Measurements from ENCODE around the gene ADAMTS18.
"Not testable (repeated sequence)": the region's sequence is repeated elsewhere in the genome, so short reads cannot be mapped to it uniquely, and the experiment has no call there.

Gene ADAMTS18

DNA sequence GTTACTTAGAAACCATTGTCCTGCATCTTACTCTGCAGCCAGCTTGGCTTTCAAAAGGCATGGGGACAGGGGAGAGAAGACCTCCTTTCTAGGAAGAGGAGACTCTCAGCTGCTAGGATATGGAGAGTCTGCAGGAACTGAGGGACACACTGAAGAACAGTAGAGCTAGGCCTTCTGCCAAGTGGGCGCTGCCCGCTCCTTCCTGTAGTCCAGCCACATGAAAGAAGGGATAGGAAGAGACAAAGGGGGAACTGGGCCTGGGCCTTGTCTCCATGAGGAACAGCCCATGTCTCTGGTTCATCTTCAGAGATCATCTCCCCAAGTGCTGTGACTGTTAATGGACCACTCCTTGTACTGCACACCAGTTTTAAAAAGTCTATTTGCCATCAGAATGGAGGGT, 157.3 kb downstream of the ADAMTS18 start:
- ATAC-seq (no peak), DNase-seq (no peak)

- no peak for DNase-seq
- ATAC-seq: no peak
Observed at GRCh38 chr16:77277141-77277540, 157.7 kb downstream of the ADAMTS18 start.

DNA sequence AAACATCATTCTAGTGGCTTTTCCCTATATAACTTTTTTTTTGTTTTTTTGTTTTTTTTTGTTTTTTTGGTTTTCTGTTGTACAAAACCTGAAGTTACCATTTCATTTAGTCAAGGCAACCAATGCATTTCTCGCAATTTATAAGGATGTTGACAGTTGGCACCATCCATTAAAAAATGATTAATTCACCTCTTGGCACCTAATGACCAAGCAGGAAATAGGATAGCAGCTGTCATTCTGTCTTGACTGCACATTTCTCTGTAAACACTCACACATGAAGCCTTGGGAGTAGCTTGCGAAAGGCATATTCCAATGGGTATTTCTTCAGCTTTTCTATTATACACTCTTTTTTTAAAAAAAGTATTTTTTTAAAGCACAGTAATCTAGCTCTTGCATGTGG, 158.2 kb downstream of the ADAMTS18 start:
- ATAC-seq (no peak), DNase-seq (no peak)

DNA sequence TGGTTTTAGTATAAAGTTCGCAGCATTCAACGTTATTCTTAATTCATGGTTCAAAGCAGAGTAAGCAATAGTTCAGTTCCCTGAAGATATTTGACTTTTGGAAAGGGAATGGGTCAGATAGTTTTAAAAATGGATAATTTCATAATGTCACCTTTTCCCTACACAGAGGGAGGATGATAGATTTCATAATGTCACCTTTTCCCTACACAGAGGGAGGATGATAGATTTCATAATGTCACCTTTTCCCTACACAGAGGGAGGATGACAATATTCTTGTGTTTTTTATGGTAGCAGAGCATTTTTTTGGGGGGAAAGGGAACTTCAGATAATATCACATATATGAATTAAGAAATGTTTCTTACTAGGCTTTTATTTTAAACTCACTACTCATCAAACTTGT, 159.5 kb downstream of the ADAMTS18 start:
- not testable (repeated sequence) for DNase-seq, ATAC-seq

GRCh38 chr16:77273815-77274214, 161.0 kb downstream of the ADAMTS18 start:
- no peak for DNase-seq
- ATAC-seq: no peak

- ATAC-seq (no peak), DNase-seq (no peak)
Observed at GRCh38 chr16:77271532-77272426, 163.1 kb downstream of the ADAMTS18 start.

DNA sequence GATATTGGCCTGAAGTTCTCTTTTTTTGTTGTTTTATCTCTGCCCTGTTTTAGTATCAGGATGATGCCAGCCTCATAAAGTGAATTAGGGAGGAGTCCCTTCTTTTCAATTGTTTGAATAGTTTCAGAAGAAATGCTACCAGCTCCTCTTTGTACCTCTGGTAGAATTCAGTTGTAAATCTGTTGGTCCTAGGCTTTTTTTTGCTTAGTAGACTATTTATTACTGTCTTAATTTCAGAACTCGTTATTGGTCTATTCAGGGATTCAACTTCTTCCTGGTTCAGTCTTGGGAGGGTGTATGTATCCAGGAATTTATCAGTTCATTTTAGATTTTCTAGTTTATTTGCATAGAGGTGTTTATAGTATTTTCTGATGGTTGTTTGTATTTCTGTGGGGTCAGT, 168.6 kb downstream of the ADAMTS18 start:
- not testable (repeated sequence) for DNase-seq, ATAC-seq

DNA sequence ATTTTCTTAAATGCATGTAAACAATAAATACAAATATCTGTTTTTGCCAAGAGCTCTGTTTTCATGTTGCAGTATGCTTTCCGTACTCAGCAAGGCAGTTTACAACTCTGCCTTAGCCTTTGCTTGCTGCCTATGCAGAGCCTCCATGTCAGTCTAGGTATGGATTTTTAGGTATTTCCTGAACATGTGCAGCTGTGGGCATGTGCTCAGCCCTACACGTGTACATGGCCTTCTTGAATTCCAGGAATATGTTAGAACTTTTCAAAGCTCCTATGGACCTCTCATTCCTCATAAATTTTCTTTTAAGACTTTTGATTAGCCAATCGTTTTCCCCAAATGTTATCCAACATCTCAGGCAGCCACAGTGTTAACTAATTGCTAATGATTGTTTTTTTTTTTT, 171.9 kb downstream of the ADAMTS18 start:
- DNase-seq: no peak

GRCh38 chr16:77250400-77250799, 184.4 kb downstream of the ADAMTS18 start:
- ATAC-seq (no peak), DNase-seq (no peak)

More for the DNA sequence above, 171.9 kb downstream of the ADAMTS18 start:
- ATAC-seq: no peak

DNA sequence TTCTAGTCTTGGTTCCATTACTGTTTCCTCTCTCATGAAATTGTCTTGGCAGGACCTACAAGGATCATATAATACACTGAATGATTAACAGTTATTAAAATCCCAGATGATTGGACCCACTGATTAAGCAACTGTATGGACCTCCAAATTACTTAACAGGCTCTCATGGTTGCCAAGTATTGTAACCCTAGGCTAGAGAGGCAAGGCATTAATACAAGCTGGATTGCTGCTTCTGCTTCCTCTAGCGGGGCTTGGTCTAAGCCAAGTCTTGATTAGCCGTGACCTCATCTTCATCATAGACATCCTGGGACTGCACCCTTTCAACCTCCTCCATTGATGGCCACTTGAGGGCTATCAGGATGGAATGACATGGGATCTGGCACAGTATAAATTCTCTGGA, 188.7 kb downstream of the ADAMTS18 start:
- ATAC-seq (no peak), DNase-seq (no peak)

DNA sequence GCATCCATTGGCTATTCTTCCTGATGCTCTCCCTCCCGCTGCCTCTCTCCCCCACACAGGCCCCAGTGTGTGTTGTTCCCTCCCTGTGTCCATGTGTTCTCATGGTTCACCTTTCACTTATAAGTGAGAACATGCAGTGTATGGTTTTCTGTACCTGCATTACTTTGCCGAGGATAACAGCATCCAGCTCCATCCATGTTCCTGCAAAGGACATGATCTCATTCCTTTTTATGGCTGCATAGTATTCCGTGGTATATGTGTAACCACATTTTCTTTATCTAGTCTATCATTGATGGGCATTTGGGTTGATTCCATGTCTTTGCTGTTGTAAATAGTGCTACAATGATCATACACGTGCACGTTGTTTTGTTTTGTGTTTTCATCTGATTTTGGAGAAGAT, 192.4 kb downstream of the ADAMTS18 start:
- not testable (repeated sequence) for ATAC-seq, DNase-seq

DNA sequence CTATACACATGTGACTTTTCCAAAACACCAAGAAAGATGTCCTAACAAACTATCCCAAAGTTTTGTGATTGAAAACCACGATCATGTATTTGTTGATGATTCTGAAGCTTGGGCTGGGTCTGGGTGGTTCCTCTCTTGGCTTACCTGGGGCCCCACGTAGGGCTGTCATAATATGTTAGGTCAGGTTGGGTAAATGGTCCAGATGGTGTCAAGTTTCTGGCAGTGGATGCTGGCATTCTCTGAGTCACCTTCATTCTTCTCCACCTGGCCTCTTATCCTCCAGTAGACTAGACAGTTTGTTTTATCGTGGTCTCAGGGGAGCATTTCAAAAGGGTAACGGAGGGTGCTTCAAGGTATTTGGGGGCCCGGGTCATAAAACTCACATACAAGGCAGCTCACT, 196.2 kb downstream of the ADAMTS18 start:
- no peak for DNase-seq

DNA sequence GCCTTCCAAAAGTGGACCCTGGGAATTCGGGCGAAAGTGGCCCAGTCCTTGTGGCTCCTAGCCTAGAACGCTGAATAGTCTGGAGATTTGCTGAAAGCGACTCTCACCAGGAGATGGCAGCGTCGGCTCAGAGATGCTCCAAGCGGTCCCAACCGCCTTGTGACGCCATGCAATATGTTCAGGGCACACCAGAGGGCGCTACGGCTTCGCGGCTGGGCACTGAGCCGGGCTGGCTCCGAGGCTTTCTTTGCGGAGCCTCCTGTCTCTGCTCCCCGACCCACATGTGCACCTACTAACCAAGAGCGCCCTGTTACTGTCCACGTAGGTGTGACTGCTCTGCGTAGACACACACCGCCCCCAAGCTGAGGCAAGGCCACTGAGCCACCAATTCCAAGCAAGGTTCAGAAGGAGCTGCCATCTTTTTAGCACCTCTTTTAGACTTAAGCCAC, 198.7 kb downstream of the ADAMTS18 start:
- DNase-seq (peak; percentile 87), ATAC-seq (peak; percentile 96)

More for the DNA sequence above, 196.2 kb downstream of the ADAMTS18 start:
- ATAC-seq: no peak

DNA sequence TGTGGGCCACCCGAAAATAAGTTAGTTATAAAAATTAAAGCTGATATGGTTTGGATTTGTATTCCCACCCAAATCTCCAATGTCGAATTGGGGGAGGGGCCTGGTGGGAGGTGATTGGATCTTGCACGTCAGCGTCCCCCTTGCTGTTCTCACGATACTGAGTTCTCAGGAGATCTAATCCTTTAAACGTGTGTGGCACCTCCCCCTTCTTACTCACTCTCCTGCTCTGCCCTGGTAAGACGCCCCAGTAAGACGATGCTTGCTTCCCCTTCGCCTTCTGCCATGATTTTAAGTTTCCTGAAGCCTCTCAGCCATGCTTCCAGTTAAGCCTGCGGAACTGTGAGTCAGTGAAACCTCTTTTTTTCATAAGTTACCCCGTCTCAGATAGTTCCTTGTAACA, 200.2 kb downstream of the ADAMTS18 start:
- ATAC-seq: no peak
- no peak for DNase-seq

DNA sequence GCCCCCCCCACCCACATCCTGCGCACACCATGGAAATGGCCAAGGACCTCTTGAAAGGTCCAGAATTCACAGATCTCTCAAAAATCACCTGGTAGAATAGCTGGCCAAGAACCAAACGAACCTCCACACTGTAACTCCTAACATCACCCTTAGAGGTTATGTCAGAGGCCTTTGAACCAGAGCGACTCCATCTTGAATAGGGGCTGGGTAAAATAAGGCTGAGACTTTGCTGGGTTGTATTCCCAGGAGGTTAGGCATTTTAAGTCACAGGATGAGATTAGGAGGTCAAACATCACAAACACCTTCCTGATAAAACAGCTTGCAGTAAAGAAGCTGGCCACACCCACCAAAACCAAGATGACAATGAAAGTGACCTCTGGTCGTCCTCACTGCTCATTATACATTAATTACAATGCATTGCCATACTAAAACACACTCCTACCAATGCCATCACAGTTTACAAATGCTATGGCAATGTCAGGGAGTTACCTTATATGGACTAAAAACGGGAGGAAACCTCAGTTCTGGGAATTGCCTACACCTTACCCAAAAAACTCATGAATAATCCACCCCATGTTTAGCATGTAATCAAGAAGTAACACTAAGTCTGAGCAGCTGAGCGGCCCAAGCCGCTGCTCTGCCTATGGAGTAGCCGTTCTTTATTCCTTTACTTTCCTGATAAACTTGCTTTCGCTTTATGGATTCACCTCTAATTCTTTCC, 200.9 kb downstream of the ADAMTS18 start:
- DNase-seq (no peak), ATAC-seq (no peak)
